Measurements from ENCODE around the gene EEF1A2. TPM values are rescaled to one million over a fixed set of nuclear protein-coding genes. Genes with fewer than 3 reads are reported as not detected.

The EEF1A2 gene
- total RNA-seq, 6 experiments from 2014 or later, result 1.1 to 7.2 (median 1.7) TPM

DNA sequence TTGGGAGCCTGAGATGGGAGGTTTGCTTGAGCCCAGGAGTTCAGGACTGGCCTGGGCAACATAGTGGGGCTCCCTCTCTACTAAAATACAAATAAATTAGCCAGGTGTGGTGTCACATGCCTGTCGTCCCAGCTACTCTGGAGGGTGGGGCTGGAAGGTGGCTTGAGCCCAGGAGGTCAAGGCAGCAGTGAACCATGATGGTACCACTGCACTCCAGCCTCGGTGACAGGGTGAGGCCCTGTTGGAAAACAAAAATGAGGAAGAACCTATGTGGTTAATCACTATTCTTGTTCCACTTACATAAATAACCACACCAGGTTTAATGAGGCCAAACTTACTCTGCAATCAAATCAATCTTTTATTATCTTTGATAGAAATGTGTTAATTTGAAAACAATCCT is 27.1 kb upstream of the EEF1A2 start:
- Mint-ChIP-seq H3K4me1 (ENCODE audit: low read depth) (no peaks in the 10 kb centered on the region), H3K9me3 (no peaks in the 10 kb centered on the region; the same call in 1 of the 2 replicates), H3K36me3 (ENCODE audit: low read depth) (peaks cover 5% of the 10 kb centered on the region; the same call in 1 of the 2 replicates), H3K27me3 (ENCODE audit: insufficient read depth) (peaks cover 10% of the 10 kb centered on the region), H3K27ac (no peak overlapping the region), H3K4me3 (no peak overlapping the region)
- DNase-seq, result no peak
- TF ChIP-seq, protein P1, sequence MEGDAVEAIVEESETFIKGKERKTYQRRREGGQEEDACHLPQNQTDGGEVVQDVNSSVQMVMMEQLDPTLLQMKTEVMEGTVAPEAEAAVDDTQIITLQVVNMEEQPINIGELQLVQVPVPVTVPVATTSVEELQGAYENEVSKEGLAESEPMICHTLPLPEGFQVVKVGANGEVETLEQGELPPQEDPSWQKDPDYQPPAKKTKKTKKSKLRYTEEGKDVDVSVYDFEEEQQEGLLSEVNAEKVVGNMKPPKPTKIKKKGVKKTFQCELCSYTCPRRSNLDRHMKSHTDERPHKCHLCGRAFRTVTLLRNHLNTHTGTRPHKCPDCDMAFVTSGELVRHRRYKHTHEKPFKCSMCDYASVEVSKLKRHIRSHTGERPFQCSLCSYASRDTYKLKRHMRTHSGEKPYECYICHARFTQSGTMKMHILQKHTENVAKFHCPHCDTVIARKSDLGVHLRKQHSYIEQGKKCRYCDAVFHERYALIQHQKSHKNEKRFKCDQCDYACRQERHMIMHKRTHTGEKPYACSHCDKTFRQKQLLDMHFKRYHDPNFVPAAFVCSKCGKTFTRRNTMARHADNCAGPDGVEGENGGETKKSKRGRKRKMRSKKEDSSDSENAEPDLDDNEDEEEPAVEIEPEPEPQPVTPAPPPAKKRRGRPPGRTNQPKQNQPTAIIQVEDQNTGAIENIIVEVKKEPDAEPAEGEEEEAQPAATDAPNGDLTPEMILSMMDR (IDR thresholded peaks at IDR 0.05), result no peak

DNA sequence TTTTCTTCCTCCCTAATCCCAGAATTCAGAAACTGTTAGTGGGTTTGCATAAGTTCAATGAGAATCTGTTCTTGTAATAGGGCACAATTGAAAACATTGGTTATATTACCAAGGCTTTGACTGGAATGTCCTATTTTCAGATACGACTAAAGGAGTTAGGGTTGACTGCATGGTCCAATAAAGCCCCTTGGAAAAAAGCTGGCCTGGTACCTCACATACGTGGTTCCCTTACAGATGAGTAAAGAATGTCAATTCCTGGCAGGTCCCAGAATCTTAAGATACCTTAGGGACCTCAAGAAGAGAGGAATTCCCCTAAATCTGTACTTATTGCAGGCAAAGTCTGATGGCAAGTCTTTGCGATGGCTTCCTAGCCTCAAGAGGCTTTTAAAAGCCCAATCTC is 26.3 kb upstream of the EEF1A2 start:
- Mint-ChIP-seq H3K4me1 (ENCODE audit: low read depth) (no peaks in the 10 kb centered on the region), H3K27ac (no peak overlapping the region), H3K36me3 (ENCODE audit: low read depth) (peaks cover 5% of the 10 kb centered on the region; the same call in 1 of the 2 replicates), H3K4me3 (no peak overlapping the region), H3K9me3 (no peaks in the 10 kb centered on the region; the same call in 1 of the 2 replicates), H3K27me3 (ENCODE audit: insufficient read depth) (peaks cover 10% of the 10 kb centered on the region)
- TF ChIP-seq, protein P1 (IDR thresholded peaks at IDR 0.05), result no peak
- no peak for DNase-seq

DNA sequence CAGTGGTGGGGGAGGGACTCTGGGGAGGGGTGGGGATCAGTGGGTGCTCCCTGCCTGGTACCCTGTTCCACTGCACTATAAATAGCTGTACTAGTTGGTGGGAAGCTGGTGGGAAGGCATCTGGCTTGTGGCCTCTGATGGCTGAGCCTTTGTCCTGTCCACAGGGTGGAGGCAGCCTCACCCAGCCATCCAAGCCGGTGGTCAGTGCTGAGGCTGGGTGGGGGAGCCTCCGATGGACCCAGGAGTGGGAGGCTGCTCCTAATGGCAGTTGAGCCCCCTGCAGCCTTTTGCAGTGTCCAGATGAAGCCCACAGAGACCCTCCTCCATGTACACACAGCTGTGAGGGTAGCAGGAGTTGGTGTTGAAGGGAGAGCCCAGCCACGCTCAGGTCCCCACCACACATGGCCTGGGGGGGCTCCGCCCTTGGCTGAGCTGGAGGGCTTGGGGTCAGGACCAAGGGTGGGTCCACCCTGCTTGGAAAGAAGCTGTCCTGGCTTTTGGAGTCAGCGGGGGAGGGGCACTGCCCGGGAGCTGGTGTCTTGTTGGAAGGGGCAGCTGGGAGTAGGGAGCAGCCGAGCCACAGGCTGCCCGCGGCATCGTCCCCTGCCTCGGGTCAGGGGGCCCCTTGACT is 24.2 kb upstream of the EEF1A2 start:
- H3K4me1 Mint-ChIP-seq (ENCODE audit: low read depth), result no peaks in the 10 kb centered on the region
- no peaks in the 10 kb centered on the region; the same call in 1 of the 2 replicates for H3K9me3 Mint-ChIP-seq
- H3K27me3 Mint-ChIP-seq (ENCODE audit: insufficient read depth), result peaks cover 10% of the 10 kb centered on the region
- peaks cover 5% of the 10 kb centered on the region; the same call in 1 of the 2 replicates for H3K36me3 Mint-ChIP-seq (ENCODE audit: low read depth)
- H3K27ac Mint-ChIP-seq, result no peak overlapping the region
- H3K4me3 Mint-ChIP-seq, result peak overlapping the region; percentile 93
- TF ChIP-seq, protein P1 (IDR thresholded peaks at IDR 0.05), result no peak
- no peak for DNase-seq

DNA sequence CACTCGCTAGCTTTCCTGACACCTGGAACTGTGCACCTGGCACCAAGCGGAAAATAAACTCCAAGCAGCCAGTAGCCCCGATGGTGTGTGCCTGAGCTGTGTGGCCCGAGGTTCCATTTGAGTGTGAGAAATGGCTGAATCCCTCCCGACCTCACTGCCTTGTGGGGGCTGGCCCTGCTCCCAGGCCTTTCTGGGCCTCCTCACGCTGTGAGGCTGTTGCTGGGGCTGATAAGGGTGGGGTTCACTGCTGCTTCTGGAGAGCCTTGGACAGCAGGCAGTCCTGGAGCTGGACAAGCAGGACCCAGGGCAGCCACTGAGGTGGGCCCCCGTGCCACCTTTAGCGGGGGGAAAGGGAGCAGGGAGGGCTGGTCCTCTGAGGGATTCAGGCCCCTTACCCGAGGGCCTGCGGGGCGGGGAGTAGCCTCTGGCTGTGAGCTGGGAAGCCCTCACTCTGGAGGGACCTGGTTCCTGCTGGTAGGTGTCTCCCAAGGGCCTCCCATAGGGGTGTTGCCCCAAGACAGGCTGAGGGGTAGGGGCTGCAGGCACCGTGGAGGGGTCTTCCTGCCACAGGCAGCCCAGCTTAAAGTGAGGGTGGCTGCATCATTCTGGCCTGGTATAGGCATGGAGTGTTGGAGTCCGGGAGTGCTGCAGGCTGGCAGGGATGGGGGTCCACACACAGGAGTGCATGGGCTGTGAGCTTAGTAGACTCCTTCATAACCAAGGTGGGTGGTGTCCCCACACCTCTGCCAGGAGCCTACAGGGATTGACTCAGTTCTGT is 23.4 kb upstream of the EEF1A2 start:
- DNase-seq, result no peak
- Mint-ChIP-seq H3K27ac (no peak overlapping the region), H3K9me3 (no peaks in the 10 kb centered on the region; the same call in 1 of the 2 replicates), H3K27me3 (ENCODE audit: insufficient read depth) (peaks cover 12% of the 10 kb centered on the region), H3K36me3 (ENCODE audit: low read depth) (peaks cover 5% of the 10 kb centered on the region; the same call in 1 of the 2 replicates), H3K4me3 (peak overlapping the region; percentile 93), H3K4me1 (ENCODE audit: low read depth) (no peaks in the 10 kb centered on the region)
- TF ChIP-seq, protein P1 (IDR thresholded peaks at IDR 0.05), result no peak

DNA sequence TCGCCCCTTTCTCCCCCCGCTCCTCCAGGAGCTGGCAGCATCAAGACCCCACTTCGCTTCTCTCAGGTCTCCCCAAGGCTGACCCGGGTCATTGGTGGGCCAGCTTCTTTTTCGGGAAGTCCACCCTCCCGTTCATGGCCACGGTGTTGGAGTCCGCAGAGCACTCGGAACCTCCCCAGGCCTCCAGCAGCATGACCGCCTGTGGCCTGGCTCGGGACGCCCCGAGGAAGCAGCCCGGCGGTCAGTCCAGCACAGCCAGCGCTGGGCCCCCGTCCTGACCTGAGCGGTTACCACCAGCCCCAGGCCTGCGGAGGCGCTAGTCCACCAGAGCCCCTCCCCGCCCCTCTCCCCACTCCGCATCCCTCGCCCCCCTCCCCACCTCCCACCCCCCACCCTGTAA is 22.7 kb upstream of the EEF1A2 start:
- TF ChIP-seq, protein P1 (IDR thresholded peaks at IDR 0.05), result no peak
- peak overlapping the region; percentile 76 for H3K27ac Mint-ChIP-seq
- peak overlapping the region; percentile 93 for H3K4me3 Mint-ChIP-seq
- peaks cover 6% of the 10 kb centered on the region for H3K27me3 Mint-ChIP-seq (ENCODE audit: insufficient read depth)
- no peaks in the 10 kb centered on the region for H3K4me1 Mint-ChIP-seq (ENCODE audit: low read depth)
- DNase-seq, result no peak
- no peaks in the 10 kb centered on the region; the same call in 1 of the 2 replicates for H3K9me3 Mint-ChIP-seq
- peaks cover 5% of the 10 kb centered on the region; the same call in 1 of the 2 replicates for H3K36me3 Mint-ChIP-seq (ENCODE audit: low read depth)

All from HFFc6 (cell line).